HUES6 (cell line): ENCODE data around the gene COPS9.

Experiments
- H3K27ac ChIP-seq: 2 replicates; pipeline ENCODE4 v1.7.0; 2013; ENCODE audit warnings: low read depth, mild to moderate bottlenecking, low read length, inconsistent platforms
- H3K27me3 ChIP-seq: 2 replicates; pipeline ENCODE4 v1.6.1; 2013; ENCODE audit warnings: low read length; ENCODE audit not compliant: control insufficient read depth, insufficient read depth
- H3K36me3 ChIP-seq: 2 replicates; pipeline ENCODE4 v1.6.1; 2013; ENCODE audit warnings: low read length; ENCODE audit not compliant: control insufficient read depth, insufficient read depth
- H3K4me1 ChIP-seq: 2 replicates; pipeline ENCODE4 v1.6.1; 2013; ENCODE audit warnings: low read length; ENCODE audit not compliant: control insufficient read depth, insufficient read depth
- H3K4me3 ChIP-seq: 2 replicates; pipeline ENCODE4 v1.5.1; 2013; ENCODE audit warnings: low read depth, low read length
- H3K9ac ChIP-seq: one replicate; pipeline ENCODE4 v1.6.1; 2013; ENCODE audit warnings: mild to moderate bottlenecking, low read length
- H3K9me3 ChIP-seq: 2 replicates; pipeline ENCODE4 v1.6.1; 2013; ENCODE audit warnings: low read depth, low read length; ENCODE audit not compliant: control insufficient read depth, insufficient read depth

COPS9 gene

GRCh38 chr2:240165034-240165433 lies 28.9 kb upstream of the COPS9 start:
- no peaks in the 10 kb centered on the region for H3K4me1 ChIP-seq
- no peak overlapping the region for H3K4me3 ChIP-seq
- H3K27me3 ChIP-seq: no peaks in the 10 kb centered on the region; the same call in 1 of the 2 replicates
- no peak overlapping the region for H3K27ac ChIP-seq
- H3K9ac ChIP-seq: no peak overlapping the region
- H3K9me3 ChIP-seq: peaks cover 5% of the 10 kb centered on the region; the same call in 1 of the 2 replicates
- H3K36me3 ChIP-seq: no peaks in the 10 kb centered on the region

- no peak overlapping the region for H3K9ac ChIP-seq
- H3K4me1 ChIP-seq: no peaks in the 10 kb centered on the region
- no peak overlapping the region for H3K27ac ChIP-seq
- H3K27me3 ChIP-seq: no peaks in the 10 kb centered on the region; the same call in 1 of the 2 replicates
- H3K4me3 ChIP-seq: no peak overlapping the region
- peaks cover 5% of the 10 kb centered on the region; the same call in 1 of the 2 replicates for H3K9me3 ChIP-seq
- no peaks in the 10 kb centered on the region for H3K36me3 ChIP-seq
Measured at GRCh38 chr2:240164586-240164985, 28.5 kb upstream of the COPS9 start.

- no peaks in the 10 kb centered on the region; the same call in 1 of the 2 replicates for H3K27me3 ChIP-seq
- H3K4me3 ChIP-seq: no peak overlapping the region
- H3K36me3 ChIP-seq: no peaks in the 10 kb centered on the region
Measured at GRCh38 chr2:240163844-240164574, 27.9 kb upstream of the COPS9 start.

GRCh38 chr2:240162939-240163714 lies 27.0 kb upstream of the COPS9 start:
- no peaks in the 10 kb centered on the region for H3K36me3 ChIP-seq
- H3K27me3 ChIP-seq: no peaks in the 10 kb centered on the region; the same call in 1 of the 2 replicates
- no peak overlapping the region for H3K9ac ChIP-seq
- H3K4me3 ChIP-seq: no peak overlapping the region
- H3K4me1 ChIP-seq: no peaks in the 10 kb centered on the region
- peaks cover 5% of the 10 kb centered on the region; the same call in 1 of the 2 replicates for H3K9me3 ChIP-seq
- no peak overlapping the region for H3K27ac ChIP-seq

More at GRCh38 chr2:240163844-240164574, 27.9 kb upstream of the COPS9 start:
- no peak overlapping the region for H3K27ac ChIP-seq
- no peaks in the 10 kb centered on the region for H3K4me1 ChIP-seq
- H3K9ac ChIP-seq: no peak overlapping the region
- H3K9me3 ChIP-seq: peaks cover 5% of the 10 kb centered on the region; the same call in 1 of the 2 replicates

- Histone ChIP-seq H3K4me3 (no peak overlapping the region), H3K36me3 (no peaks in the 10 kb centered on the region), H3K9me3 (peaks cover 5% of the 10 kb centered on the region; the same call in 1 of the 2 replicates), H3K4me1 (no peaks in the 10 kb centered on the region), H3K27me3 (no peaks in the 10 kb centered on the region; the same call in 1 of the 2 replicates), H3K9ac (no peak overlapping the region), H3K27ac (no peak overlapping the region)
Measured at GRCh38 chr2:240162531-240162930, 26.4 kb upstream of the COPS9 start.

- Histone ChIP-seq H3K4me3 (no peak overlapping the region), H3K27ac (no peak overlapping the region), H3K9ac (no peak overlapping the region), H3K4me1 (no peaks in the 10 kb centered on the region), H3K9me3 (peaks cover 5% of the 10 kb centered on the region; the same call in 1 of the 2 replicates), H3K27me3 (no peaks in the 10 kb centered on the region; the same call in 1 of the 2 replicates), H3K36me3 (no peaks in the 10 kb centered on the region)
Measured at GRCh38 chr2:240162032-240162431, 25.9 kb upstream of the COPS9 start.

- H3K4me1 ChIP-seq: no peaks in the 10 kb centered on the region
- no peak overlapping the region for H3K27ac ChIP-seq
- no peaks in the 10 kb centered on the region for H3K36me3 ChIP-seq
- H3K4me3 ChIP-seq: no peak overlapping the region
- H3K27me3 ChIP-seq: no peaks in the 10 kb centered on the region; the same call in 1 of the 2 replicates
- H3K9me3 ChIP-seq: peaks cover 5% of the 10 kb centered on the region; the same call in 1 of the 2 replicates
- no peak overlapping the region for H3K9ac ChIP-seq
Measured at GRCh38 chr2:240161087-240161750, 25.1 kb upstream of the COPS9 start.

GRCh38 chr2:240160291-240161086 lies 24.4 kb upstream of the COPS9 start:
- H3K27me3 ChIP-seq: no peaks in the 10 kb centered on the region; the same call in 1 of the 2 replicates
- no peak overlapping the region for H3K9ac ChIP-seq
- no peak overlapping the region for H3K27ac ChIP-seq
- H3K4me3 ChIP-seq: no peak overlapping the region
- H3K4me1 ChIP-seq: no peaks in the 10 kb centered on the region
- peaks cover 5% of the 10 kb centered on the region; the same call in 1 of the 2 replicates for H3K9me3 ChIP-seq
- H3K36me3 ChIP-seq: no peaks in the 10 kb centered on the region

GRCh38 chr2:240159251-240159839 lies 23.2 kb upstream of the COPS9 start:
- Histone ChIP-seq H3K27ac (no peak overlapping the region), H3K27me3 (no peaks in the 10 kb centered on the region), H3K36me3 (no peaks in the 10 kb centered on the region), H3K4me3 (no peak overlapping the region), H3K9me3 (peaks cover 4% of the 10 kb centered on the region; the same call in 1 of the 2 replicates), H3K9ac (no peak overlapping the region), H3K4me1 (no peaks in the 10 kb centered on the region)

GRCh38 chr2:240157147-240157470 lies 21.0 kb upstream of the COPS9 start:
- Histone ChIP-seq H3K27me3 (peaks cover 11% of the 10 kb centered on the region; the same call in 1 of the 2 replicates), H3K9ac (no peak overlapping the region), H3K27ac (no peak overlapping the region), H3K4me1 (no peaks in the 10 kb centered on the region), H3K36me3 (no peaks in the 10 kb centered on the region), H3K9me3 (no peaks in the 10 kb centered on the region), H3K4me3 (no peak overlapping the region)
